Stomach (tissue), 9 donors: ENCODE data around the gene DNAH17. TPM values are rescaled to one million over a fixed set of nuclear protein-coding genes. Genes with fewer than 3 reads are reported as not detected.

Experiments
- DNase-seq, 2 donors: peaks; one replicate each; pipeline versions ENCODE4 v3.0.0 to v3.0.0-alpha.2; 2013 to 2019
- H3K27ac ChIP-seq, 5 donors: fragments of 200-600 bp in 4 of 5; sonication (generic) in 4 of 5; one replicate each; pipeline ENCODE4 v1.5.1; 2013 to 2019; ENCODE audit warnings: mild to moderate bottlenecking in 1 of 5, moderate library complexity in 1 of 5
- H3K27me3 ChIP-seq, 3 donors: fragments of 200-600 bp; sonication (generic); one replicate each; pipeline ENCODE4 v1.5.1; 2017 to 2019; ENCODE audit warnings: mixed run types in 1 of 3
- H3K36me3 ChIP-seq, 4 donors: fragments of 200-600 bp; sonication (generic); 1 replicate in 3 of 4; 2 replicates in 1 of 4; pipeline ENCODE4 v1.5.1; 2016 to 2019
- H3K4me1 ChIP-seq, 4 donors: fragments of 200-600 bp; sonication (generic); one replicate each; pipeline ENCODE4 v1.5.1; 2016 to 2019
- H3K4me3 ChIP-seq, 4 donors: fragments of 200-600 bp; sonication (generic) in 3 of 4; one replicate each; pipeline ENCODE4 v1.5.1; 2016 to 2019; ENCODE audit warnings: mild to moderate bottlenecking in 1 of 4
- H3K9me3 ChIP-seq, 4 donors: fragments of 200-600 bp; sonication (generic); one replicate each; pipeline ENCODE4 v1.5.1; 2016 to 2019
- CTCF ChIP-seq, 7 experiments: fragments of 450-650 bp in 4 of 7; fragments of 200-600 bp in 3 of 7; sonication (generic) in 3 of 7; IDR thresholded peaks; one replicate each; pipeline ENCODE4 v1.5.1; 2016 to 2019; ENCODE audit warnings: antibody characterized with exemption in 7 of 7, control low read depth in 2 of 7, mild to moderate bottlenecking in 1 of 7
- EP300 ChIP-seq: sonication (generic); formaldehyde crosslinking; IDR thresholded peaks from one replicate; pipeline ENCODE4 v1.6.1; 2017; ENCODE audit warnings: antibody characterized with exemption
- POLR2A ChIP-seq, 4 donors: fragments of 450-650 bp; IDR thresholded peaks; one replicate each; pipeline ENCODE4 v1.6.1; 2016; ENCODE audit warnings: antibody characterized with exemption in 4 of 4, control low read depth in 2 of 4, mild to moderate bottlenecking in 1 of 4, moderate library complexity in 1 of 4
- POLR2AphosphoS5 ChIP-seq, 3 donors: sonication (generic); formaldehyde crosslinking; IDR thresholded peaks; one replicate each; pipeline ENCODE4 v1.6.1; 2016; ENCODE audit warnings: antibody characterized with exemption in 3 of 3
- WGBS, 5 donors: extraction: QIAGEN DNeasy Blood & Tissue Kit in 3 of 5; methylation state at CpG; one replicate each; pipeline versions ENCODE4 v1.1.5 to v1.1.7; 2013 to 2018; 5-methylcytosine and 5-hydroxymethylcytosine counted together
- intact Hi-C: fragments of 100-400 bp; cut with DNase I; formaldehyde crosslinking; loops from one replicate; pipeline ENCODE4 v1.15.1; 2023; ENCODE audit warnings: low total_unique reads
- polyA plus RNA-seq, 3 donors: library from polyadenylated mRNA; stranded (reverse); fragments of 200-250 nt; gene quantifications; one replicate each; pipeline ENCODE4 v1.2.3, GENCODE V29; 2013
- total RNA-seq, 5 donors: library from RNA; depleted of rRNA; stranded (reverse); fragments of >200 nt; gene quantifications; one replicate each; pipeline versions ENCODE4 v1.1.0 to v1.2.3, GENCODE V29; 2014 to 2016
- donor health status: healthy with polysubstance abuse.
- donor health status: Bipolar disorder and iron deficiency.
- donor health status: healthy.

The DNAH17 gene
- total and polyA plus RNA-seq, 8 donors, result 0.03 to 2.4 (median 0.45) TPM; not detected in 5

- no peak for TF ChIP-seq EP300
- TF ChIP-seq CTCF (IDR thresholded peaks at IDR 0.05), result no peak
- no peak for TF ChIP-seq POLR2AphosphoS5 (IDR thresholded peaks at IDR 0.05)
- no peak for TF ChIP-seq POLR2A (IDR thresholded peaks at IDR 0.05)
- peaks cover 0 to 4% (median 0%) of the 10 kb centered on the region in 3 donors for H3K27me3 ChIP-seq
- H3K9me3 ChIP-seq, result no peaks in the 10 kb centered on the region
- H3K4me1 ChIP-seq, result no peaks in the 10 kb centered on the region
- H3K36me3 ChIP-seq, result no peaks in the 10 kb centered on the region
- H3K4me3 ChIP-seq, result no peak overlapping the region
- 84 to 92% (median 86%) methylated on average over 12 to 14 of the region's 14 CpGs for WGBS, 5 donors
- no peak for DNase-seq
- intact Hi-C loops, result no loop called here
- no peak overlapping the region for H3K27ac ChIP-seq
Observed at GRCh38 chr17:78449983-78450595, 127.1 kb downstream of the DNAH17 start.

- intact Hi-C loops, result no loop called here
- no peak overlapping the region for H3K4me3 ChIP-seq
- WGBS, 5 donors, result 66 to 71% (median 69%) methylated on average over 5 of the region's 5 CpGs
Observed at GRCh38 chr17:78448356-78448993, 128.7 kb downstream of the DNAH17 start.

GRCh38 chr17:78446833-78447232 lies 130.4 kb downstream of the DNAH17 start:
- intact Hi-C loops, result no loop called here
- H3K27me3 ChIP-seq, result peaks cover 0 to 4% (median 0%) of the 10 kb centered on the region in 3 donors
- no peak for DNase-seq
- H3K27ac ChIP-seq, result no peak overlapping the region
- no peaks in the 10 kb centered on the region for H3K36me3 ChIP-seq
- WGBS, 5 donors, result 90 to 96% (median 94%) methylated on average over 7 of the region's 7 CpGs
- no peaks in the 10 kb centered on the region for H3K9me3 ChIP-seq
- no peak for TF ChIP-seq CTCF (IDR thresholded peaks at IDR 0.05)
- no peak for TF ChIP-seq EP300
- TF ChIP-seq POLR2AphosphoS5 (IDR thresholded peaks at IDR 0.05), result no peak
- no peak for TF ChIP-seq POLR2A (IDR thresholded peaks at IDR 0.05)
- H3K4me1 ChIP-seq, result peaks cover 0 to 3% (median 0%) of the 10 kb centered on the region in 4 donors
- H3K4me3 ChIP-seq, result no peak overlapping the region

More at GRCh38 chr17:78448356-78448993, 128.7 kb downstream of the DNAH17 start:
- no peaks in the 10 kb centered on the region for H3K4me1 ChIP-seq
- no peak for DNase-seq
- no peaks in the 10 kb centered on the region for H3K36me3 ChIP-seq
- TF ChIP-seq CTCF (IDR thresholded peaks at IDR 0.05), result no peak
- no peak for TF ChIP-seq EP300
- TF ChIP-seq POLR2AphosphoS5 (IDR thresholded peaks at IDR 0.05), result no peak
- TF ChIP-seq POLR2A (IDR thresholded peaks at IDR 0.05), result no peak
- no peak overlapping the region for H3K27ac ChIP-seq
- no peaks in the 10 kb centered on the region for H3K9me3 ChIP-seq
- H3K27me3 ChIP-seq, result peaks cover 0 to 4% (median 0%) of the 10 kb centered on the region in 3 donors

- Histone ChIP-seq H3K9me3 (no peaks in the 10 kb centered on the region), H3K27me3 (peaks cover 0 to 4% (median 0%) of the 10 kb centered on the region in 3 donors), H3K4me3 (no peak overlapping the region), H3K4me1 (peaks cover 0 to 10% (median 0%) of the 10 kb centered on the region in 4 donors), H3K36me3 (no peaks in the 10 kb centered on the region), H3K27ac (no peak overlapping the region)
- no peak for DNase-seq
- 78 to 84% (median 83%) methylated on average over 20 of the region's 20 CpGs for WGBS, 5 donors
- intact Hi-C loops, result no loop called here
- no peak for TF ChIP-seq EP300
- no peak for TF ChIP-seq POLR2AphosphoS5 (IDR thresholded peaks at IDR 0.05)
- no peak for TF ChIP-seq CTCF (IDR thresholded peaks at IDR 0.05)
- no peak for TF ChIP-seq POLR2A (IDR thresholded peaks at IDR 0.05)
Observed at GRCh38 chr17:78444392-78444791, 132.8 kb downstream of the DNAH17 start.
